ACC112 (cell line): Measurements from ENCODE around the gene ZNF423.

Source experiments
- H2AFZ ChIP-seq: fragments of 200-600 bp; sonication (generic); one replicate; pipeline ENCODE4 v1.6.0; 2017; ENCODE audit warnings: antibody characterized with exemption, low read length; ENCODE audit not compliant: unreplicated experiment
- H3K27ac ChIP-seq: fragments of 200-600 bp; sonication (generic); 2 replicates; pipeline ENCODE4 v1.5.1; 2014; ENCODE audit warnings: low read depth, mild to moderate bottlenecking, antibody characterized with exemption, low read length, moderate library complexity
- H3K27me3 ChIP-seq: fragments of 200-600 bp; sonication (generic); 2 replicates; pipeline ENCODE4 v1.6.1; 2014; ENCODE audit warnings: mild to moderate bottlenecking, antibody characterized with exemption, low read length, moderate library complexity, mixed read lengths; ENCODE audit not compliant: insufficient read depth
- H3K36me3 ChIP-seq: fragments of 200-600 bp; sonication (generic); 2 replicates; pipeline ENCODE4 v1.6.1; 2016; ENCODE audit warnings: mild to moderate bottlenecking, antibody characterized with exemption, low read length, moderate library complexity, mixed read lengths; ENCODE audit not compliant: insufficient read depth
- H3K4me1 ChIP-seq: fragments of 200-600 bp; sonication (generic); one replicate; pipeline ENCODE4 v1.6.1; 2016; ENCODE audit warnings: low read length, mixed read lengths; ENCODE audit not compliant: insufficient read depth, unreplicated experiment, control insufficient read depth
- H3K4me3 ChIP-seq: fragments of 200-600 bp; sonication (generic); 2 replicates; pipeline ENCODE4 v1.5.1; 2014; ENCODE audit warnings: mild to moderate bottlenecking, low read depth, low read length
- H3K79me2 ChIP-seq: fragments of 200-600 bp; sonication (generic); one replicate; pipeline ENCODE4 v1.6.0; 2016; ENCODE audit warnings: low read length; ENCODE audit not compliant: control insufficient read depth, unreplicated experiment, insufficient read depth

The ZNF423 gene

GRCh38 chr16:49617016-49617629 is 238.8 kb downstream of the ZNF423 start:
- Histone ChIP-seq H2AFZ (no peak overlapping the region), H3K79me2 (no peaks in the 10 kb centered on the region), H3K4me3 (no peak overlapping the region), H3K27ac (no peak overlapping the region), H3K27me3 (no peaks in the 10 kb centered on the region), H3K4me1 (peaks cover 35% of the 10 kb centered on the region), H3K36me3 (no peaks in the 10 kb centered on the region)

- H3K27ac ChIP-seq: no peak overlapping the region
- H3K79me2 ChIP-seq: no peaks in the 10 kb centered on the region
- H3K36me3 ChIP-seq: no peaks in the 10 kb centered on the region
- H2AFZ ChIP-seq: no peak overlapping the region
- peaks cover 20% of the 10 kb centered on the region for H3K4me1 ChIP-seq
- no peaks in the 10 kb centered on the region for H3K27me3 ChIP-seq
- no peak overlapping the region for H3K4me3 ChIP-seq
These were observed 240.3 kb downstream of the ZNF423 start for GRCh38 chr16:49615576-49615975.

- peaks cover 13% of the 10 kb centered on the region for H3K4me1 ChIP-seq
- H3K27me3 ChIP-seq: no peaks in the 10 kb centered on the region
- H3K36me3 ChIP-seq: no peaks in the 10 kb centered on the region
- no peak overlapping the region for H2AFZ ChIP-seq
- H3K79me2 ChIP-seq: no peaks in the 10 kb centered on the region
- H3K27ac ChIP-seq: no peak overlapping the region
- no peak overlapping the region for H3K4me3 ChIP-seq
These were observed 244.9 kb downstream of the ZNF423 start for GRCh38 chr16:49610983-49611382.

GRCh38 chr16:49608779-49609178 is 247.1 kb downstream of the ZNF423 start:
- Histone ChIP-seq H3K27me3 (no peaks in the 10 kb centered on the region), H3K36me3 (no peaks in the 10 kb centered on the region), H3K4me1 (peaks cover 13% of the 10 kb centered on the region), H3K27ac (no peak overlapping the region), H3K4me3 (no peak overlapping the region), H2AFZ (no peak overlapping the region), H3K79me2 (no peaks in the 10 kb centered on the region)

- Histone ChIP-seq H2AFZ (peak overlapping the region; percentile 67), H3K4me1 (peaks cover 13% of the 10 kb centered on the region), H3K27me3 (no peaks in the 10 kb centered on the region), H3K27ac (no peak overlapping the region), H3K79me2 (no peaks in the 10 kb centered on the region), H3K36me3 (no peaks in the 10 kb centered on the region), H3K4me3 (no peak overlapping the region)
These were observed 247.8 kb downstream of the ZNF423 start for GRCh38 chr16:49608098-49608497.

GRCh38 chr16:49605536-49606254 is 250.2 kb downstream of the ZNF423 start:
- no peaks in the 10 kb centered on the region for H3K36me3 ChIP-seq
- H3K4me1 ChIP-seq: peaks cover 13% of the 10 kb centered on the region
- no peaks in the 10 kb centered on the region for H3K79me2 ChIP-seq
- no peak overlapping the region for H2AFZ ChIP-seq
- H3K27ac ChIP-seq: no peak overlapping the region
- H3K27me3 ChIP-seq: no peaks in the 10 kb centered on the region
- no peak overlapping the region for H3K4me3 ChIP-seq

- Histone ChIP-seq H3K27me3 (no peaks in the 10 kb centered on the region), H2AFZ (no peak overlapping the region)
These were observed 251.3 kb downstream of the ZNF423 start for GRCh38 chr16:49604602-49605001.

GRCh38 chr16:49603956-49604355 is 252.0 kb downstream of the ZNF423 start:
- Histone ChIP-seq H3K4me3 (no peak overlapping the region), H3K79me2 (no peaks in the 10 kb centered on the region), H3K4me1 (peaks cover 13% of the 10 kb centered on the region), H3K27me3 (no peaks in the 10 kb centered on the region), H3K27ac (no peak overlapping the region), H2AFZ (no peak overlapping the region), H3K36me3 (no peaks in the 10 kb centered on the region)

More at GRCh38 chr16:49604602-49605001, 251.3 kb downstream of the ZNF423 start:
- Histone ChIP-seq H3K4me1 (peaks cover 13% of the 10 kb centered on the region), H3K4me3 (no peak overlapping the region), H3K79me2 (no peaks in the 10 kb centered on the region), H3K27ac (no peak overlapping the region), H3K36me3 (no peaks in the 10 kb centered on the region)

- peaks cover 4% of the 10 kb centered on the region for H3K4me1 ChIP-seq
- no peaks in the 10 kb centered on the region for H3K36me3 ChIP-seq
- H2AFZ ChIP-seq: no peak overlapping the region
- H3K4me3 ChIP-seq: no peak overlapping the region
- no peaks in the 10 kb centered on the region for H3K79me2 ChIP-seq
- H3K27ac ChIP-seq: no peak overlapping the region
- no peaks in the 10 kb centered on the region for H3K27me3 ChIP-seq
These were observed 253.0 kb downstream of the ZNF423 start for GRCh38 chr16:49602976-49603310.

- no peaks in the 10 kb centered on the region for H3K4me1 ChIP-seq
- H3K27me3 ChIP-seq: no peaks in the 10 kb centered on the region
- no peaks in the 10 kb centered on the region for H3K79me2 ChIP-seq
- H2AFZ ChIP-seq: peak overlapping the region; percentile 14
- H3K27ac ChIP-seq: no peak overlapping the region
- no peaks in the 10 kb centered on the region for H3K36me3 ChIP-seq
- no peak overlapping the region for H3K4me3 ChIP-seq
These were observed 253.5 kb downstream of the ZNF423 start for GRCh38 chr16:49602201-49602975.
